Activated gamma-delta T cell treated with Interleukin-2 at 50 U/mL for 16 hours (primary cell): ENCODE measurements around the gene ATP6V1F.

ENCODE experiments used
- DNase-seq: peaks from one replicate; pipeline ENCODE4 v3.0.0-alpha.2; 2020

The ATP6V1F gene

GRCh38 chr7:128849156-128849515, 13.5 kb upstream of the ATP6V1F start:
- DNase-seq, result no peak

DNA sequence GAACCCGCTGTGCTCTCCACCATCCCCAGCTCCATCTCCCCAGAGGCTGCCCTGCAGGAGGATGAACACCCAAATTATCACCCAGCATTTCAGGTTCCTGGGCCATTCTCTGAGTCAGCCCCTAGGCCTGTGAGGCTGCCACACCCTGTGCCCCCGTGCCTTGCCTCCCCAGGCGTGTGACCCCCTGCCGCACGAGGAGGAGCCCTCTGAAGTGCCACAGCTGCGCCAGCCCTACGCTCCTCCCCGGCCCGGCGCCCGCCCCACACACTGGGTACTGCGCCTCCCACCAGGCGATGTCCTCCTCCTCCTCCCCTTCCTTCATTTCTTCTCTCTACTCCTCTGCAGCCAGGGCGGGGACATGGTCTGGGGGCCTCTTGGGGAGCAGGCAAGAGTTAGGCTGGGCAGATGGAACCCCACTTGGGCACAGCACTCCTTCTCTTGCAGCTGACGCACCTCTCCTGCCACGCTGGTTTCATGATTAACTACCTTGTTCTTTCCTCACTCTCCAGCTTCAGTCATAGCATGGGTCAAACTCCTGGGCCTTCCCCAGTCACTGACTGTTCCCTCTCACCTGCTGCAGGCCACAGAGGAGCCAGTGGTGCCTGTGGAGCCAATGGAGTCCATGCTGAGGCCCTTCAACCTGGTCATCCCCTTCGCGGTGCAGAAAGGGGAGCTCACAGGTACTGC, 12.7 kb upstream of the ATP6V1F start:
- no peak for DNase-seq

GRCh38 chr7:128852537-128853254, 10.0 kb upstream of the ATP6V1F start:
- DNase-seq, result no peak

GRCh38 chr7:128853799-128854198, 8.9 kb upstream of the ATP6V1F start:
- DNase-seq, result no peak

DNA sequence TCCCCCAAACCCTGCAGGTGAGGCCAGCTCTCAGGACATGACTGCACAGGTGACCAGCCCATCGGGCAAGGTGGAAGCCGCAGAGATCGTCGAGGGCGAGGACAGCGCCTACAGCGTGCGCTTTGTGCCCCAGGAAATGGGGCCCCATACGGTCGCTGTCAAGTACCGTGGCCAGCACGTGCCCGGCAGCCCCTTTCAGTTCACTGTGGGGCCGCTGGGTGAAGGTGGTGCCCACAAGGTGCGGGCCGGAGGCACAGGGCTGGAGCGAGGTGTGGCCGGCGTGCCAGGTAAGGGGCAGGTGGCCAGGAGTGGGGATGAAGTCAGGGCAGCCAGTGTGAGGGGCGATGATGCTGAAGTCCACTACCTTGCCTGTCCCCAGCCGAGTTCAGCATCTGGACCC, 8.3 kb upstream of the ATP6V1F start:
- DNase-seq, result no peak

DNA sequence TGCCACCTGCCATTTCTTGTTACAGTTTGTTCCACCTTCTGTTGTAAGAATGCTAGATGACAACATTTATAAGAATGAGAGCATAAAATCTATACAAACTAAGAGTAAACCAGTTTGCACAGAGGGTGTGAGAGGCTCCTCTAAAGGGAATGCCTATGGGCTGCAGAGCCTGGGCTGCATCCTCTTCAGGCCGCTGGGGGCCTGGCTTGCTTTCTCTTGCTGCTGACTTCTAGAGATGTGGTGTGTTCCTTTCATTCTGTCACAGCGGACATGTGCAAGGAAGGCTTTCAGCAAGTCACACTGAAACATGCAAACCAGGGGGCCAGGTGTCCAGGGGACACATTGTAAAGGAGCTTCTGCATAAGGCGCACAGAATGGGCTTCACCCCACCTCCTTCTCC, 7.1 kb upstream of the ATP6V1F start:
- DNase-seq, result no peak

DNA sequence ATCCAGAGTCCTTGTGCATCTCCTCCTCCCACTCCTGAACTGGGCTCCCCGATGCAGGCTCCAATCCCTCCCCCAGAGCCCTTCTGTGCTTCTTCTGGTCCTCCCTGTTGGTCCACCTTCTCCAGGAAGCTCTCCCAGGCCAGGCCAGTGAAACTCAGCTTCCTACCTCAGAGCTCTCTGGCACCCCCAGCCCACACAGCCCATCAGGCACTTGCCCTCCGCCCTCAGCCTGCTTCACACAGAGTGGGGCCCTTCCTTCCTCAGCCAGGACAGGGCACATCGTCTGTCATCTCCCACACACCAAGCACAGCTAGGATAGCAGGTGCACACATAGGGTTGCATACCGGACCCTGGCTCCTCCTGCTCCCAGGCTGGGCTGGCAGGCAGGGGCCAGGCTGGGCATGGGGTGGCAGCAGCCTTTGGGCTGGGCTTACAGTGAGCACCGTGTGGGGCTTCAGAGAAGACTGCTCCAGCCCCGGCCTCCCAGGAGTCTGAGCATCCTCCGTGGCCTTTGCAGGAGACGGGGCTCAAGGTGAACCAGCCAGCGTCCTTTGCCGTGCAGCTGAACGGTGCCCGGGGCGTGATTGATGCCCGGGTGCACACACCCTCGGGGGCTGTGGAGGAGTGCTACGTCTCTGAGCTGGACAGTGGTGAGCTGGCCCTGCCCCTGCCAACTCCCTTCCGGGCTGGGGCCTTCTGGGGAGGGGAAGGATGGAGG, 6.5 kb upstream of the ATP6V1F start:
- DNase-seq, result no peak

DNA sequence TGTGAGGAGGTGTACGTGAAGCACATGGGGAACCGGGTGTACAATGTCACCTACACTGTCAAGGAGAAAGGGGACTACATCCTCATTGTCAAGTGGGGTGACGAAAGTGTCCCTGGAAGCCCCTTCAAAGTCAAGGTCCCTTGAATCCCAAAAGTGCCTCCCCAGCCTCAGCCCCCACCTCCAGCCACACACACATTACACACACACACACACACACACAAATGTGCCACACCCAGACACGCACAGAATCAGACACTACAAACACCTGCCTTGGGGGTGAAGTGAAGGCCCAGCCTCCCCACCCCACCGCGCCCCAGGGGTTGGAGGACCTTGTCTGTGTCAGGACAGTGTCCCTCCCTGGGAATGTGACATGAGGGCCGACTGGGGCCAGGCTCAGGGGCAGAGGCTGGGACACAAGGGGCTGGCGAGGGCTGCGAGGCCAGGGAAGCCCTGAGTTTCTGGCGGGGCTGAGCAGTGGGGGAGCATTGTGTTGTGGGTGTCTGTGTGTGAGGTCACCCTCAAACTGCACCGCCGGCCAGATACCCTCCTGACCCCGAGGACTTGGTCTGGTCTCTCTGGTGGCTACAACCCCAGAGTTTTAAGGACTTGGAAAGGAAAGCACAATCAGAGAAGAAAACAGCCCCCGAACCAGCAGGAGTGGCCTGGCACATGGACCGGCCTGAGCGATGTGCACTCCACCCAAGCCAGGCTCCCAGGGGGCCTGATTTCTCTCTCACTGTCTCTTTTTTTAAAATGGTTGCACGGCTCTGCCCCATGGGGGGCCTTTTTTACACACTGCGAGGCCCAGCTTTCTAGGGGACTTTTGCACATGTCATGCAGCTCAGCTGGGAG, 4.0 kb upstream of the ATP6V1F start:
- DNase-seq, result no peak

- no peak for DNase-seq
Observed at GRCh38 chr7:128859232-128860157, 3.2 kb upstream of the ATP6V1F start.

- DNase-seq, result no peak
Observed at GRCh38 chr7:128860158-128861073, 2.2 kb upstream of the ATP6V1F start.

DNA sequence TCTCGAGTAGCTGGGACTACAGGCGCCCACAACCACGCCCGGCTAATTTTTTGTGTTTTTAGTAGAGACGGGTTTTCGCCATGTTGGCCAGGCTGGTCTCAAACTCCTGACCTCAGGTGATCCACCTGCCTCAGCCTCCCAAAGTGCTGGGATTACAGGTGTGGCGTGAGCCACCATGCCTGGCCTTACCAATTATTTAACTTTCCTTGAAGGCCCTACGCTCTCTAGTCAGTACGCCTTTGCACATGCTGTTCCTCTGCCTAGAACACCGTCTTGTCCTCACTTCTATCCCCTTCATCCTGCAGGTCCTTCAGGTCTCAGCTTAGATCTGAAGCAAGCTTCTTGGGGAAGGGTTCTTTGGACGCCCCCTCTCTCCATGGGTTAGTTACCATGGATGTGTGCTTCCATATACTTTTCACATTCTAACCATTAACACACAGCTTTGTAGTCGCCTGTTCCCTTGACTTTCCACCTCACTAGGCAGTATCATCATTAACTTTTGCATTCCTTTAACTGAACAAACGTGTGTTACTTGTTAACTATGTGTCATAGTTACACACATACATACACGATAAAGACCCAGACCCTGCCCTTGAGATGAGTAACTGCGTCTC, 592 bp upstream of the ATP6V1F start:
- no peak for DNase-seq

- no peak for DNase-seq
Observed at GRCh38 chr7:128863433-128863989, 855 bp downstream of the ATP6V1F start.

DNA sequence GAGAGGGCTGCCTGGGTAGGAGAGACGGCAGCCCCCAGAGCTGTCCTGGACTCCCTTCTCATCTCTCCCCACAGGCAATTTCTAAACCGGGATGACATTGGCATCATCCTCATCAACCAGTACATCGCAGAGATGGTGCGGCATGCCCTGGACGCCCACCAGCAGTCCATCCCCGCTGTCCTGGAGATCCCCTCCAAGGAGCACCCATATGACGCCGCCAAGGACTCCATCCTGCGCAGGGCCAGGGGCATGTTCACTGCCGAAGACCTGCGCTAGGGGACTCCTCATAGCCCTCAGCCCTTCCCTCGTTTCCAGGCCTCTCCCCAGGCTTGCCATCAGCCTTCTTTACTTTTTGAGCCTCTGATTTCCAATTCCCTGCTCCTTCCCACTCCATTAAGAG, 2.6 kb downstream of the ATP6V1F start:
- DNase-seq, result no peak

DNA sequence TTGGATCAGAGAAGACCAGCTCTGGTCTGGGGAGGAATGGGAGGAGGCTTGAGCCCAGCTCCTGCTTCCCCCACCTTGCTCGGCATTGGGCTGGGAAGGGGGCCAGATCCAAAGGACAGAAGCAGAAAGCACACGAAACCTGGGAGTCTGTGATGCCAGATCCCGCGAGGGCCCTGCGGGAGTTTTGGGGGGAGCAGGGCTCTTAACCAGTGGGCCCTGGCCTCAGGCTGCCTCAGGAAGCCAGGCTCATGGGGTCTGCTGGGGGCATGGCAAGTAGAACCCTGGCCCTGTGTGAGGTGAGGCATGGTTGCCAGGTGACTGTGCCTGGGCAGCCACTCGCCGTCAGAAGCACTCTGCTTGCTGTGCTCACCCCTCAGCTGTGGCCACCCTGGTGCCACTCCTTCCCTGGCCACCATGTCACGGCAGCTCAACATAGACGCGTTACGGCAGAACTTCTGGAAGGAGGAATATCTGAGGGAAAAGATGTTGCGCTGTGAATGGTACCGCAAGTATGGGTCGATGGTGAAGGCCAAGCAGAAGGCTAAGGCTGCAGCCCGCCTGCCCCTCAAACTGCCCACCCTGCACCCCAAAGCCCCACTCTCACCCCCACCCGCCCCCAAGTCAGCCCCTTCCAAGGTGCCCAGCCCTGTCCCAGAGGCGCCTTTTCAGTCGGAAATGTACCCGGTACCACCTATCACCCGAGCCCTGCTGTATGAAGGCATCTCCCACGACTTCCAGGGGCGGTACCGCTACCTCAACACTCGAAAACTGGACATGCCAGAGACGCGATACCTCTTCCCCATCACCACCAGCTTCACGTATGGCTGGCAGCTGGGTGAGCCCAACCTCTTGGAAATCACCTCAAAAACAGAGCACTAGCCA, 3.6 kb downstream of the ATP6V1F start:
- DNase-seq, result no peak

- DNase-seq, result no peak
Observed at GRCh38 chr7:128867241-128867640, 4.6 kb downstream of the ATP6V1F start.

DNA sequence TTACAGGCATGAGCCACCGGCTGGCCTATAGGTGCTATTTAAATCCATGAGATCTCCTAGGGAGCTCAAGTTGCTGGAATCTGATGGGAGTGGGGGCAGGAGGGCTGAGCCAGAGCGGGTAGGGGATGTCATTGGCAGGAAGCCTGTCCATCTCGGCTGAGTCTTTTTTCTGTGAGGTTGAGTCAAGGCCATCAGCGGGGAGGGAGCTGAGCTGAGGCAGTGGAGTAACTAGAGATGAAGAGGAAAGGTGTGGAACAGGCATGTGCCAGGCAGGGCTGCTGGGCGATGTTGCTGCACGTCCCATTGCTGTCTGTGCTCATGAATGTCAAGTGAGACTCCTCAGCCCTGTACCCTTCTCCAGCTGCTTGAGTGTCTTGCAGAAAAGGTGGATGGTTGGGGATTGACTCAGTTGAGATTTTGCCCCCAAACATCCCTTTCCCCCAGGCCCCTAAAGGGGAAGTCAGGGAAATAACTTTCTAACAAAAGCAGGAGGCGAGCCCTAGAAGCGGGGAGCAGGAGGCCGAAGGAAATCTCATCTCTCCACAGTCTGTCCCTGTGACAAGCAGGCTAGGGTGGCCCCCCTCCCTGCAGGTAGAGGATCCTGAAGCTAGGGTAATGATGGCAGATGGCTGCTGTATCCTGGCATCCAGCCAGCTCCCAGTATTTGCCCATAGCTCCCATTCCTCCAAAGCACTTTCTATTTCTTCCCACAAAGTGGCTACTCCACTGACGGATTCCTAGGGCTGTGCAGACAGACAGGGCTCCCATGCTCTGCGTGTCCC, 5.4 kb downstream of the ATP6V1F start:
- DNase-seq, result no peak

GRCh38 chr7:128868624-128869137, 6.0 kb downstream of the ATP6V1F start:
- DNase-seq, result no peak
